Activated naive CD8-positive, alpha-beta T cell treated with anti-CD3 and anti-CD28 coated beads, Interleukin-2, amount 50 U/mL, for 24 hours (primary cell): ENCODE results near the gene OPRPN.

Experiments
- ATAC-seq: fragments of 150-1000 bp; cut with Tn5 transposase; one replicate; pipeline ENCODE4 v1.10.0; 2021
- DNase-seq: peaks from one replicate; pipeline ENCODE4 v3.0.0; 2021
- H3K27ac Mint-ChIP-seq: one replicate; pipeline ENCODE4 v1.8.0; 2021; ENCODE audit warnings: mild to moderate bottlenecking, mixed read lengths
- H3K27me3 Mint-ChIP-seq: one replicate; pipeline ENCODE4 v1.8.0; 2021; ENCODE audit warnings: mixed read lengths
- H3K36me3 Mint-ChIP-seq: one replicate; pipeline ENCODE4 v1.8.0; 2021; ENCODE audit warnings: low read depth, mixed read lengths
- H3K4me1 Mint-ChIP-seq: one replicate; pipeline ENCODE4 v1.8.0; 2021; ENCODE audit warnings: mixed read lengths
- H3K4me3 Mint-ChIP-seq: one replicate; pipeline ENCODE4 v1.8.0; 2021; ENCODE audit warnings: mild to moderate bottlenecking, moderate library complexity, mixed read lengths
- H3K9me3 Mint-ChIP-seq: one replicate; pipeline ENCODE4 v1.8.0; 2021; ENCODE audit warnings: mixed read lengths

The OPRPN gene, protein sequence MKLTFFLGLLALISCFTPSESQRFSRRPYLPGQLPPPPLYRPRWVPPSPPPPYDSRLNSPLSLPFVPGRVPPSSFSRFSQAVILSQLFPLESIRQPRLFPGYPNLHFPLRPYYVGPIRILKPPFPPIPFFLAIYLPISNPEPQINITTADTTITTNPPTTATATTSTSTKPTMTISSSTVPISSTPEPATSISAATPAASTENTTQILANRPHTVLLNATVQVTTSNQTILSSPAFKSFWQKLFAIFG

GRCh38 chr4:70397580-70397979 lies at the start of gene OPRPN:
Gene OPRPN (plus strand): TSS chr4:70397940. CDS start chr4:70399286, 1,346 bp downstream.
- no peaks in the 10 kb centered on the region for H3K36me3 Mint-ChIP-seq
- H3K27me3 Mint-ChIP-seq = no peaks in the 10 kb centered on the region
- no peak for ATAC-seq

GRCh38 chr4:70356185-70356584 lies 41.6 kb upstream of the OPRPN start:
- no peaks in the 10 kb centered on the region for H3K27me3 Mint-ChIP-seq
- no peak for ATAC-seq
- no peaks in the 10 kb centered on the region for H3K9me3 Mint-ChIP-seq
- H3K36me3 Mint-ChIP-seq = no peaks in the 10 kb centered on the region
- H3K4me1 Mint-ChIP-seq = no peaks in the 10 kb centered on the region
- no peak for DNase-seq
- no peak overlapping the region for H3K4me3 Mint-ChIP-seq
- H3K27ac Mint-ChIP-seq = no peak overlapping the region

More at GRCh38 chr4:70397580-70397979, at the start of gene OPRPN:
- no peak for DNase-seq
- Mint-ChIP-seq H3K9me3 (no peaks in the 10 kb centered on the region), H3K4me1 (no peaks in the 10 kb centered on the region), H3K4me3 (no peak within 1 kb of the TSS), H3K27ac (no peak within 1 kb of the TSS)

GRCh38 chr4:70359115-70359661 lies 38.6 kb upstream of the OPRPN start:
- Mint-ChIP-seq H3K27ac (no peak overlapping the region), H3K9me3 (peaks cover 2% of the 10 kb centered on the region), H3K4me1 (no peaks in the 10 kb centered on the region), H3K27me3 (no peaks in the 10 kb centered on the region), H3K36me3 (no peaks in the 10 kb centered on the region), H3K4me3 (no peak overlapping the region)
- DNase-seq = no peak
- ATAC-seq = no peak

- Mint-ChIP-seq H3K27ac (no peak within 1 kb of the TSS), H3K4me3 (no peak within 1 kb of the TSS), H3K36me3 (no peaks in the 10 kb centered on the region), H3K4me1 (no peaks in the 10 kb centered on the region), H3K27me3 (no peaks in the 10 kb centered on the region), H3K9me3 (peaks cover 5% of the 10 kb centered on the region)
- no peak for ATAC-seq
- DNase-seq = no peak
Measured at GRCh38 chr4:70360460-70360859, 37.3 kb upstream of the OPRPN start, which contains the start of gene SMR3A. Gene SMR3A (plus strand): TSS chr4:70360760. CDS start chr4:70362116, 1,356 bp downstream.

GRCh38 chr4:70364002-70364401 lies 33.7 kb upstream of the OPRPN start:
- DNase-seq (no peak), ATAC-seq (no peak)
- Mint-ChIP-seq H3K27ac (no peak overlapping the region), H3K4me3 (no peak overlapping the region), H3K36me3 (no peaks in the 10 kb centered on the region), H3K9me3 (peaks cover 5% of the 10 kb centered on the region), H3K4me1 (no peaks in the 10 kb centered on the region), H3K27me3 (no peaks in the 10 kb centered on the region)

- Mint-ChIP-seq H3K36me3 (no peaks in the 10 kb centered on the region), H3K4me3 (no peak overlapping the region), H3K4me1 (no peaks in the 10 kb centered on the region), H3K9me3 (peaks cover 5% of the 10 kb centered on the region), H3K27ac (no peak overlapping the region), H3K27me3 (no peaks in the 10 kb centered on the region)
- ATAC-seq = no peak
- DNase-seq = no peak
Measured at GRCh38 chr4:70365479-70365878, 32.3 kb upstream of the OPRPN start.

- Mint-ChIP-seq H3K4me3 (no peak overlapping the region), H3K36me3 (no peaks in the 10 kb centered on the region), H3K27me3 (no peaks in the 10 kb centered on the region), H3K4me1 (no peaks in the 10 kb centered on the region), H3K9me3 (peaks cover 5% of the 10 kb centered on the region), H3K27ac (no peak overlapping the region)
- no peak for DNase-seq
- ATAC-seq = no peak
Measured at GRCh38 chr4:70367813-70368212, 29.9 kb upstream of the OPRPN start.

DNA sequence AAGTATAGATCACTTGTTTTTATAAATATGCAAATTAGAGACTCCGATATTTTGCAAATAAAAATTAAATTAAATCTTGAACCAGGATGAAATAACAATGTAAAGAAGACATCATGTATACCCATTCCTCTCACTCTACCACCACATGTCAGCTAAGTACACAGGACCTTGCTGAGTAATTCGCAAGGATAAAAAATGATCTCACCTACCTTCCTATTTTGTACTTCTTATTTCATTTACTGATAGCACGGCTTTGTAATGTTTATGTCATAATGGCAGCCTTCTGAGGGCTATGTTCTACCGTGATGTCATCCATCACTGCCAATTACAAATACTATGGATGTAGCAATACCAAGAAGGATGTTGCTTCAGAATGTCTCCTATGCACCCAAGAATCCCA lies 25.8 kb upstream of the OPRPN start:
- H3K27ac Mint-ChIP-seq = no peak overlapping the region
- no peaks in the 10 kb centered on the region for H3K9me3 Mint-ChIP-seq
- H3K36me3 Mint-ChIP-seq = no peaks in the 10 kb centered on the region
- no peaks in the 10 kb centered on the region for H3K4me1 Mint-ChIP-seq
- no peak for DNase-seq
- no peak for ATAC-seq
- H3K4me3 Mint-ChIP-seq = no peak overlapping the region
- H3K27me3 Mint-ChIP-seq = no peaks in the 10 kb centered on the region

DNA sequence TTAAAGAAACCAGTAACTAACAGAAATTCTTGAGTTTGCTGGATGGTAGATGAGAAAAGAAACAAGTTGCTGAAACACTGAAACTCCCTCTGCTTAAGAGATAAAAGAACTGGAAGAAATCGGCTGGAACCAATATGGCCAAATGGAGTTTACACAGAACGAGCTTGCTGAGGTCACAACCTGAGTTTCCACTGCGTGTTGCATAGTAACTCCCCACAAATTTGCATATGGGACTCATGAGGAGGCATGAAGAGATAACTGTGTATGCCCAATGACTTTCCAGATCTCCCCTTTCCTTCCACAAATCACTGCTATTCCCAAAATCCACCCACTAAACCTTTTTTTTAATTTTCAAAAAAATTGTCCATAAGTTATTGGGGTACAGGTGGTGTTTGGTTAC lies 25.0 kb upstream of the OPRPN start:
- Mint-ChIP-seq H3K4me3 (no peak overlapping the region), H3K4me1 (no peaks in the 10 kb centered on the region), H3K27me3 (no peaks in the 10 kb centered on the region), H3K9me3 (no peaks in the 10 kb centered on the region), H3K36me3 (no peaks in the 10 kb centered on the region), H3K27ac (no peak overlapping the region)
- ATAC-seq (no peak), DNase-seq (no peak)

DNA sequence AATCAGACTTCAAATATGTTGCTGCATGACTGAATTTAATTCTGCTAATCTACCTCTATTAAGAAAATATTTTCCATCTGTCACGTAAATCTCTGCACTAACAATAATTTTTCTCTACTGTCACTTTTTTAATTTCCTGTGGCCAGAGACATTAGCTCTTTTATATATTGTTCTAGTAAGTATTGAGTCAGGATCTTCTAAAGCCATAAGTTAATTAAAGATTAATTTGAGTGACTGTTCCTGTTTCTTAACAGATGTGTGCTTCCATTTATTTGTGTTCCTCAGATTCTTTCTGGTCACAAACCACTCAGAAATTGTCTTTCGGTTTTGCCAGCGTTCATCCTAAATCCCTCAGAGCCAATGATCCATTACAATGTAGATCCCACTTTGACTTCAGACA lies 17.2 kb upstream of the OPRPN start:
- Mint-ChIP-seq H3K27ac (no peak overlapping the region), H3K9me3 (no peaks in the 10 kb centered on the region), H3K4me1 (no peaks in the 10 kb centered on the region), H3K4me3 (no peak overlapping the region), H3K27me3 (no peaks in the 10 kb centered on the region), H3K36me3 (no peaks in the 10 kb centered on the region)
- DNase-seq (no peak), ATAC-seq (no peak)

GRCh38 chr4:70382691-70383181 lies 15.0 kb upstream of the OPRPN start, which contains the start of gene SMR3B:
Gene SMR3B (plus strand): TSS chr4:70383131. CDS start chr4:70384511, 1,380 bp downstream.
- Mint-ChIP-seq H3K4me3 (no peak within 1 kb of the TSS), H3K9me3 (no peaks in the 10 kb centered on the region), H3K27me3 (no peaks in the 10 kb centered on the region), H3K27ac (no peak within 1 kb of the TSS), H3K36me3 (no peaks in the 10 kb centered on the region), H3K4me1 (no peaks in the 10 kb centered on the region)
- no peak for DNase-seq
- no peak for ATAC-seq

DNA sequence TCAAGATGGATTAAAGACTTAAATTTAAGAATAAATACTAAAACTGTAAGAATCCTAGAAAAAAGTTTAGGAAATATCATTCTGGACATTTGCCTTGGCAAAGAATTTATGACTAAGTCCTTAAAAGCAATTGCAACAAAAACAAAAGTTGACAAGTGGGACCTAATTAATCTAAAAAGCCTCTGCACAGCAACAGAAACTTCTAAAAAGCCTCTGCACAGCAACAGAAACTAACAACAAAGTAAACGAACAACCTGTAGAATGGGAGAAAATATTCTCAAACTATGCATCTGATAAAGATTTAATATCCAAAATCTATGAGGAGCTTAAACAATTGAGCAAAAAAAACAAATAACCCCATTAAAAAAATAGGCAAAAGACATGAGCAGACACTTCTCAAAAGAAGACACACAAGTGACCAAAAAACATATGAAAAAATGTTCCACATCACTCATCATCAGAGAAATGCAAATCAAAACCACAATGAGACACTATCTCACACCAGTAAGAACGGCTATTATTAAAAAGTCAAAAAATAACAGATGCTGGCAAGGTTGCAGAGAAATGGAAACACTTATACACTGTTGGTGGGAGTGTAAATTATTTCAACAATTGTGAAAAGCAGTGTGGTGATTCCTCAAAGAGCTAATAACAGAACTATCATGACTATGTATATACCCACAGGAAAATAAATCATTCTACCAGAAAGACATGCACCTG lies 5.5 kb upstream of the OPRPN start:
- Mint-ChIP-seq H3K9me3 (no peaks in the 10 kb centered on the region), H3K36me3 (no peaks in the 10 kb centered on the region), H3K4me1 (no peaks in the 10 kb centered on the region), H3K27ac (no peak overlapping the region), H3K27me3 (no peaks in the 10 kb centered on the region), H3K4me3 (no peak overlapping the region)
- DNase-seq (no peak), ATAC-seq (no peak)

GRCh38 chr4:70399319-70399718 lies 1.6 kb downstream of the OPRPN start:
- DNase-seq (no peak), ATAC-seq (no peak)
- Mint-ChIP-seq H3K4me1 (no peaks in the 10 kb centered on the region), H3K36me3 (no peaks in the 10 kb centered on the region), H3K9me3 (no peaks in the 10 kb centered on the region), H3K4me3 (no peak overlapping the region), H3K27me3 (no peaks in the 10 kb centered on the region), H3K27ac (no peak overlapping the region)

- Mint-ChIP-seq H3K4me1 (no peaks in the 10 kb centered on the region), H3K4me3 (no peak overlapping the region), H3K27ac (no peak overlapping the region), H3K9me3 (no peaks in the 10 kb centered on the region), H3K27me3 (no peaks in the 10 kb centered on the region), H3K36me3 (no peaks in the 10 kb centered on the region)
- ATAC-seq (no peak), DNase-seq (no peak)
Measured at GRCh38 chr4:70402762-70403161, 5.0 kb downstream of the OPRPN start.

DNA sequence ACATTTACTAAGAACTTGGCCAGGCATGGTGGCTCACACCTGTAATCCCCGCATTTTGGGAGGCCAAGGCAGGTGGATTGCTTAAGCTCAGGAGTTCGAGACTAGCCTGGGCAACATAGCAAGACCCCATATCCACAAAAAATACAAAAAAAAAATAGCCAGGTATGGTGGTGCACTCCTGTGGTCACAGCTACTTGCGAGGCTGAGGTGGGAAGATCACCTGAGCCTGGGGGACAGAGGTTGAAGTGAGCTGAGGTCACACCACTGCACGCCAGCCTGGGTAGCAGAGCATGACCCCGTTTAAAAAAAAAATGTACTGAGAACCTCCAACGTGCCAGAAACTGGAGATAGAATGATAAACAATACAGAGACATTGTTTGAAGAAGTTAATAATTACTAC lies 8.0 kb downstream of the OPRPN start:
- H3K9me3 Mint-ChIP-seq = no peaks in the 10 kb centered on the region
- no peaks in the 10 kb centered on the region for H3K4me1 Mint-ChIP-seq
- H3K4me3 Mint-ChIP-seq = no peak overlapping the region
- no peak for DNase-seq
- H3K27ac Mint-ChIP-seq = no peak overlapping the region
- H3K27me3 Mint-ChIP-seq = no peaks in the 10 kb centered on the region
- H3K36me3 Mint-ChIP-seq = no peaks in the 10 kb centered on the region
- no peak for ATAC-seq
